Rectal smooth muscle tissue (tissue), 1 donor: ENCODE measurements around the gene EEPD1.

Experiments
- H3K27ac ChIP-seq: one replicate; pipeline ENCODE4 v1.7.0; 2013; ENCODE audit warnings: low read depth, low read length, inconsistent platforms
- H3K27me3 ChIP-seq: one replicate; pipeline ENCODE4 v1.7.0; 2013; ENCODE audit warnings: low read length; ENCODE audit not compliant: control insufficient read depth, insufficient read depth
- H3K36me3 ChIP-seq: one replicate; pipeline ENCODE4 v1.7.0; 2013; ENCODE audit warnings: low read length; ENCODE audit not compliant: control insufficient read depth, insufficient read depth
- H3K4me1 ChIP-seq: one replicate; pipeline ENCODE4 v1.7.0; 2013; ENCODE audit warnings: low read length; ENCODE audit not compliant: control insufficient read depth, insufficient read depth
- H3K4me3 ChIP-seq: one replicate; pipeline ENCODE4 v1.7.0; 2013; ENCODE audit warnings: low read length
- H3K9ac ChIP-seq: one replicate; pipeline ENCODE4 v1.7.0; 2013; ENCODE audit warnings: low read length

EEPD1 gene

DNA sequence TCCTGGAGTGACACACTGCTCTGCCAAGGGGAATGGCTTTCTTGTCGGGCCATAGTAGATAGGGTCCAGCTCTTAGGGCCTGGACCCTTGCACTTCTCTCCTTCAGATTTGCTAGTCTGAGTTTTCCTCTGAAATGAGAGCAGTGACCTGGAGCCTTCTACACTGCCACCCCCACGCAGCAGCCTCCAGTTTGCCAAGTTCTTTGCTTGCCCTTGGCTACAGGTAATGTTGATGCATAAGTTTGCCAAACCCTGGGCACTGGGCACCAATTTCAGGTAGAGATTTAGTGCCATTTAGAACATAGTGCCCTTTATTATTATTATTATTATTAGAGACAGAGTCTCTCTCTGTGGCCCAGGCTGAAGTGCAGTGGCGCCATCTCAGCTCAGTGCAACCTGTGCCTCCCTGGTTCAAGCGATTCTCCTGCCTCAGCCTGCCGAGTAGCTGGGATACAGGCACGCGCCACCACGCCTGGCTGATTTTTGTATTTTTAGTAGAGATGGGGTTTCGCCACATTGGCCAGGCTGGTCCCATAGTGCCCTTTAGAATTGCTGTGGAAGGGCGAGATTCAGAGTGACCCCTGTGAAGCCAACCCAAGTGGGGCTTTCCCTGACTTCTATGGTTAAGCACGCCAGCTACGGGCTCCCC, 14.5 kb downstream of the EEPD1 start:
- no peaks in the 10 kb centered on the region for H3K27me3 ChIP-seq
- H3K27ac ChIP-seq: no peak overlapping the region
- H3K4me3 ChIP-seq: no peak overlapping the region
- H3K36me3 ChIP-seq: no peaks in the 10 kb centered on the region
- H3K9ac ChIP-seq: no peak overlapping the region
- H3K4me1 ChIP-seq: peaks cover 8% of the 10 kb centered on the region

DNA sequence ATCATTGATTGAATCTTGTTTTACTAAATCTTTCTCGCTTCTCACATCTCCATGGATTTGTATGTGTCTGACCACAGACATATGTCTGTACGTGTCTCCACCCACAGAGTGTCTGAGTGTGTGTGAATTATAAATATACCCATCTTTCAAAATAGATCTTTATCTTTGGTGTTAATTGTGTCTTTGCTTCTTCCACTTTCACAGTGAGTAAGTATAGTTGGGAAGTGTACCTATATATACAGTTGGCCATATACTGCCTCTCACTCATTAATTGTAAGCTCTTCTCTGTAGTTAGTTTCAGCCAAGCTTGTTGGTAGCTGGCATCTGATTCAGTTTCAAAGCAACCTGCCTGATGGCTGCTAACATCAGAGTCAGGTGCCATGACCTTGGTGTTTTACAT, 18.4 kb downstream of the EEPD1 start:
- Histone ChIP-seq H3K4me1 (peaks cover 14% of the 10 kb centered on the region), H3K27ac (no peak overlapping the region), H3K9ac (no peak overlapping the region), H3K27me3 (no peaks in the 10 kb centered on the region), H3K36me3 (no peaks in the 10 kb centered on the region), H3K4me3 (no peak overlapping the region)

DNA sequence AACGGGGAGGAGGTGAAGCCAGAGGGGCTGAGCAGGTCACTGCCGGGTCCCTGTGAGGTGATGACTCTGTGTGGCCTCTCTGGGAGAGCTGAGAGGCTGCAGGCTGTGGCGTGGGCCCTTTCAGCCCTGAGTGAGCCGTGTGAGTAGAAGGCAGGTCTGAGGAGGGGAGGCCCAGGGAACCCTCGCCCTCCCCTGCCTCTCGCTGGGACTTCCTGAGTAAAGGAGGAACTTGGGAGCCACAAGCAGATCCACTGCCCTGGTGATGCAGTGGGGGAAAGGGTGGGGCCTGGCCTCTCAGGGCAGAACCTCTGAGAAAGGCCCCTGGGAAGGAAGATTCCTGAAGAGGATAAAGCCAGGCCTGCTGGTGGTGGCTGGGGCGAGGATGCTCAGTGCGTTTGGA, 22.8 kb downstream of the EEPD1 start:
- H3K27me3 ChIP-seq: no peaks in the 10 kb centered on the region
- peaks cover 17% of the 10 kb centered on the region for H3K4me1 ChIP-seq
- peak overlapping the region; percentile 72 for H3K27ac ChIP-seq
- no peak overlapping the region for H3K4me3 ChIP-seq
- H3K36me3 ChIP-seq: no peaks in the 10 kb centered on the region
- no peak overlapping the region for H3K9ac ChIP-seq

DNA sequence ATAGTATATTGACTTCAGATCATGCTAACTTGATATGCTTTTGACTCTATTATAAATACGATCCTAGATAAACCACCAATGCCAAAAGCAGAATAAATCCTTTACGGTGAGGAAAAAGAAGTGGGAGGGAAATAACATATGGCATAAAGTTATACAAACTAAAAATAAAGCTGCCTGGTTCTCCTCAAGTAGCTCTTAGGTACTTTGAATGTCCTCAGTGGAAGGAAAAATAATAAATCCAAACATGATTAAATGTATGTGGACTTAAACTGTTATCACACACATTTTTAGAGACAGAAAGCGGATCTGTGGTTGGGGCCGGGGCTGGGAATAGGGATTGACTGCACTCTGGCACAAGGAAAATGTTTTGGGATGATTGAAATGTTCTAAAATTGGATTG, 23.6 kb downstream of the EEPD1 start:
- Histone ChIP-seq H3K4me1 (peaks cover 17% of the 10 kb centered on the region), H3K9ac (no peak overlapping the region), H3K27ac (peak overlapping the region; percentile 72), H3K27me3 (no peaks in the 10 kb centered on the region), H3K4me3 (no peak overlapping the region), H3K36me3 (no peaks in the 10 kb centered on the region)

DNA sequence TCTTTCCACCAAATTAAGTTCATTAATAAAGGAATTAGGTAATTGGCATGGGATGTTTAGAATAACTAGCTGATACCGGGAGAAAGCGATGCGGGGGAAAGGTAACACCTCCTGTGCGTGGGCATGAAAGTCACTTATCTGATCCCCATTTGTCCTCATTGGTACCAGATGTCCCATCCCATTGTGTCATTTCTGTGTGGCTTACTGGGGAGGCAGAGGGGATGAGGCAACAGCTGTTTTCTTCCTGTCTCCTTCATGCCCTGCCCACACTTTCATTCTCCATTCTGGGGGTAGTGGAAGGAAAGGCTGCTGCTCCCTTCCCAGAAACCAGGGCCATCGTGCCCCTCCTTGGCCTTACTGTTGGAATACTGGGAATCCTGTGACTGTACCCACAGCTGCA, 27.1 kb downstream of the EEPD1 start:
- Histone ChIP-seq H3K4me1 (peaks cover 14% of the 10 kb centered on the region), H3K36me3 (no peaks in the 10 kb centered on the region), H3K9ac (no peak overlapping the region), H3K27ac (no peak overlapping the region), H3K27me3 (no peaks in the 10 kb centered on the region), H3K4me3 (no peak overlapping the region)

DNA sequence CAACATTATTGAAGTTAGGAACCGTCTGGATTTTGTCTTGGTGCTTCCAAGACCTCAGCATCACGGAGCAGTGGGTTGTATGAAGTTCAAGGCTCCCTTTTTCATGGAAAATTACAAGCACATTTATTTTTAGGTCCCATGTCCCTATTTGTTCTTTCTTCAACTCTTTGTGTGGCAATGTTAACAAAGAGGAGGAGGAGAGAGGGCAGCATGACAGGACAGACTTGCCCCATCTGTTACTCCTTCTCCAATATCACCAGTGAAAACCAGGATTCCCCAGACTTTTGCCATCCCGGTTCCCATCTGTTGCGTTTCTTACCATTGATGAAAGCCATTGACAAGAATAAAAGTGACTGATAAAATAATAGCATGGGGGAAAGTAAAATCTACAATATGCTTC, 28.6 kb downstream of the EEPD1 start:
- Histone ChIP-seq H3K4me3 (no peak overlapping the region), H3K4me1 (peaks cover 2% of the 10 kb centered on the region), H3K9ac (no peak overlapping the region), H3K27ac (no peak overlapping the region), H3K27me3 (no peaks in the 10 kb centered on the region), H3K36me3 (no peaks in the 10 kb centered on the region)

DNA sequence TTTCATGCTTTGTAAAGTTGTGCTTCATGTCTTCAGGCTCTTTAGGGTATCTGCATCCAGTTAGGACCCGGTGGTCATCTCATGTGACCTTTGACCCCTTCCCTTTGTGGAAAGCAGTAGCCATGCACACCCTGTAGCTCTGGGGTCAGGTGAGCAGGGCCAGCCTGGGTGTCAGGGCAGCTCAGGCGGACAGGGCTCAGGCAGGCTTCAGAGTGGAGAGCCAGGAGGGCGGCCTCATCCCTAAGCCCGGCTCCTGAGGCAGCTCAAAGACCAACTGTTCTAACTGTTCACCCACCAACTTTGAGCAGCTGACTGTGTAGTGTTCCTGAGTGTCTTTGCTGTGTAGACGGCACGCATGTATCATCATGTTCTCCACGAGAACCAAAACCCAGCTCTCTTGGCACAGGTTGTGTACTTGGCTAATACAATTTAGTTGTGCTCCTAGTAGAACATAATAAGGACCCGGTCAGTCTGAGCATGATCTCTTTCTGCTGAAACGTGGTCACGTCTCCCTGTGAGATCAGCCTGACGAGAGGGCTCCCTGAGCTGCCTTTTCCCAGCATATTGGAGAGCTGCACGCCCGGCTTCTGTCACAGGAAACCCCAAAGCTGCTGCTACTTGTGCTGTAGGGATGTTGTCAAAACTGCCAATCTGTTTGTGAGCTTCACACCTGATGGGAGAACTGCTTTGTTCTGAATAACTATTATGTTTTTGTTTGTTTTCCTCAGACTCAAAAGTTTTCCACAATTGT, 30.0 kb downstream of the EEPD1 start:
- Histone ChIP-seq H3K4me3 (no peak overlapping the region), H3K4me1 (no peaks in the 10 kb centered on the region), H3K9ac (no peak overlapping the region), H3K36me3 (no peaks in the 10 kb centered on the region), H3K27ac (no peak overlapping the region), H3K27me3 (no peaks in the 10 kb centered on the region)

DNA sequence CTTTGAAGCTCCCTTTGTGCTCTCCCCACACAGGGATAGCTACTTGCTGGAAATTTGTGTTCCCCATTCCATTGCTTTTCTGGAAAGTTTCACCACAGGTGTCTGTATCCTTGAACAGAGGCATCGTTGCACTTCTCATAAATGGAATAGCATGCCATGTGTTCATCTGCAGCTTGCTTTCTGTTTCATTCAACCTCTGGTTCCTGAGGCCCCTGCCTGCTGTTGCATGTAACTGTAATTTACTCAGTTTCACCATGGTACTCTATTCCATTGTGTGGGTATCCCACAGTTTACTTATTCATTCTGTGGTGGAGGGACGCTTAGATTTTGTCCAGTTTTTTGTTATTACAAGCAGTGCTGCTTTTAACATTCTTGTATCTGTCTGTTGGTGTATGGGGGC, 32.0 kb downstream of the EEPD1 start:
- no peak overlapping the region for H3K4me3 ChIP-seq
- no peaks in the 10 kb centered on the region for H3K27me3 ChIP-seq
- no peaks in the 10 kb centered on the region for H3K4me1 ChIP-seq
- no peak overlapping the region for H3K9ac ChIP-seq
- no peaks in the 10 kb centered on the region for H3K36me3 ChIP-seq
- H3K27ac ChIP-seq: no peak overlapping the region

DNA sequence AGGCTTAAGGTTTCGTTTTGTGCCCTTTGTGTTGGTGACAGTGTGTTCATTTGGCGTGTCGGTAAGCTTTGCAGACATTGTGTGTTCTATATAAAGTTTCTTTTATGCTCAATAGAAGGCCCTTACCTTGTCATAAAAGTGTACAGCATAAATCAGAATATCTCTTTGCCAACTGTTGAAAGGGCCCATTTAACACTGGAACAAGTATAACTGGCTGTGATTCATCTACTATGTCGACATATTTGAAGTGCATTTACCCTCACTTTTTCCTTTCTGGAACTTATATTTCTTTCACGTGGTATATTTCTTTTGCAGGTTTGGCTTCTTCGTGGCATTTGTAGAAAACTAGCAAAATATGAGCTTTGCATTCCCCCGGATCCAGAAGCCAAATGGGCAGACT, 32.7 kb downstream of the EEPD1 start:
- Histone ChIP-seq H3K36me3 (no peaks in the 10 kb centered on the region), H3K27ac (no peak overlapping the region)

DNA sequence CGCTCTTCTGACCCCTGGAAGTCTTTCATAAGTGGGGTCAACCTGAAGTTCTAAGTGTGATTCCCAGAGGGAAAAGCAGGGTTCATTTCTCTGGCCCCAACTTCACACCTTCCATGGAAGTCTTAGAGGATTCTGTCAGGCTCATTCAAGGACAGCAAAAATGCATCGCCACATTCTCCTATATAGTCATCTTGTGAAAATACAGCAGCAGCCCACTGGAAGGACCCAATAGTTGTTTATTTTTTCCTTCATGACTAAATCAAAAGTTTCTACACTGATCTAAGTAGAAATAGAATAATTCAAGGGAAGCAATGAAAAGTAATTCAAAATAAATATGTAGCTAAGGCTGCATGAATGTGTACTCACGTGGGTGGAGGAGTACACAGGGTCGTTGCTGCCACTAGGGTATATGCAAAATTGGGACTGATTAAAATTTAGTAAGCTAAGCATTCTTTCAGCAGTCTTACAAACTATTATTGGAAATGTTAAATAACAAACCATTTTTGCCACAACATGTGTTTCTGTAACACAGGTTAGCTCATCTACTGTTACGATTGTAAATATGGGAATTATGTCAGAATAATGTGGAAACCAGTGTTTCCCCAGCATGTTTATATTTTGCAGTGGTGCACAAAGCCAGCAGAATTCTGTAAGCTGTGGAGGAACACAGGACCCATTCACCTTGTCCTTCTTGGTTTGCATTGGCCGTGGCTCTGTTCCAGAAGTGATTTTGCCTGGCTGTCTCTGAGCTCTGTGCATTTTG, 33.5 kb downstream of the EEPD1 start:
- H3K36me3 ChIP-seq: no peaks in the 10 kb centered on the region
- peaks cover 3% of the 10 kb centered on the region for H3K4me1 ChIP-seq
- H3K4me3 ChIP-seq: no peak overlapping the region
- no peaks in the 10 kb centered on the region for H3K27me3 ChIP-seq
- no peak overlapping the region for H3K9ac ChIP-seq
- no peak overlapping the region for H3K27ac ChIP-seq

More for the DNA sequence above, 32.7 kb downstream of the EEPD1 start:
- no peak overlapping the region for H3K9ac ChIP-seq
- no peaks in the 10 kb centered on the region for H3K4me1 ChIP-seq
- no peak overlapping the region for H3K4me3 ChIP-seq
- no peaks in the 10 kb centered on the region for H3K27me3 ChIP-seq

DNA sequence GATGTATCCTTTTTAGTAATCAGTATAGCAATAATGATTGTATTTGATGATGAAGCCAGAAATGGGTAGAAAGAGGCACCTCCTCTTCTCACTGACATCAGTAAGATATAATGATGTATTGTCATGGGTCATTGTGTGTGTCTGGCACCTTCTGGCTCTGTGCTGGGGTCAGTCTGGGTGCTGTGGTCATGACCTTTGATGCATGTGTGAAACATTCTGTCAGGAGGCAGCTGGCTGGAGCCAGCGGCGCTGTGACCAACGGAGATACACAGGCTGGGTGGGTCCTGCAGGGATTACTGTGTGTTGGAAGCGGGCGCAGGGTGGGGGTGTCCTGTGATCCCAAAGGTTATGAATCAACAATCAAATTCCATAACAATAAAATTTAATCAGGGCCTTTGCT, 35.2 kb downstream of the EEPD1 start:
- Histone ChIP-seq H3K4me1 (peaks cover 7% of the 10 kb centered on the region), H3K27ac (no peak overlapping the region), H3K36me3 (no peaks in the 10 kb centered on the region), H3K4me3 (no peak overlapping the region), H3K9ac (no peak overlapping the region), H3K27me3 (no peaks in the 10 kb centered on the region)

DNA sequence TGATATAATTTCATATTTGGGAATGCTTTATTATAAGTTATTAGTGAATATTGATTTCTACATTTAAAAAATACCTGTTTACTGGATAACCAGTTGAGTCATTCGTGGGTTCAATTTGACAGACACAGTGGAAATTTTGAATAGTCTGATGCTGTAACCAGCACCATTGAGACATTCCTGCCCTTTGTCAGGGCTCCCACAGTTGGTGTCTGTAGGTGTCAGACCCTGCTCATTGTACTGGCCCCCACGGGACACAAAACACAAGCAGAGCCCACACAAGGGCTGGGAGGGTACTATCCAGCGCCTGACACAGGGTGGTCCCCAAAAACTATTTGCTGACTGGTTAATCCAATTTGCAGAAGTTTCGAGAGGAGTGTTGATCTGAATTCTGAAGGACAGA, 35.9 kb downstream of the EEPD1 start:
- Histone ChIP-seq H3K27me3 (no peaks in the 10 kb centered on the region), H3K9ac (no peak overlapping the region), H3K4me3 (no peak overlapping the region), H3K27ac (no peak overlapping the region), H3K36me3 (no peaks in the 10 kb centered on the region), H3K4me1 (peaks cover 7% of the 10 kb centered on the region)
